SIG-M5 treated with dmso at 0.1 percent for 504 hours (cell line): Measurements from ENCODE around the gene ZNF205.

Experiments used
- DNase-seq: peaks from one replicate; lab custom pipeline; 2025; ENCODE audit not compliant: unreplicated experiment; lab: John Stamatoyannopoulos, UW

The ZNF205 gene

DNA sequence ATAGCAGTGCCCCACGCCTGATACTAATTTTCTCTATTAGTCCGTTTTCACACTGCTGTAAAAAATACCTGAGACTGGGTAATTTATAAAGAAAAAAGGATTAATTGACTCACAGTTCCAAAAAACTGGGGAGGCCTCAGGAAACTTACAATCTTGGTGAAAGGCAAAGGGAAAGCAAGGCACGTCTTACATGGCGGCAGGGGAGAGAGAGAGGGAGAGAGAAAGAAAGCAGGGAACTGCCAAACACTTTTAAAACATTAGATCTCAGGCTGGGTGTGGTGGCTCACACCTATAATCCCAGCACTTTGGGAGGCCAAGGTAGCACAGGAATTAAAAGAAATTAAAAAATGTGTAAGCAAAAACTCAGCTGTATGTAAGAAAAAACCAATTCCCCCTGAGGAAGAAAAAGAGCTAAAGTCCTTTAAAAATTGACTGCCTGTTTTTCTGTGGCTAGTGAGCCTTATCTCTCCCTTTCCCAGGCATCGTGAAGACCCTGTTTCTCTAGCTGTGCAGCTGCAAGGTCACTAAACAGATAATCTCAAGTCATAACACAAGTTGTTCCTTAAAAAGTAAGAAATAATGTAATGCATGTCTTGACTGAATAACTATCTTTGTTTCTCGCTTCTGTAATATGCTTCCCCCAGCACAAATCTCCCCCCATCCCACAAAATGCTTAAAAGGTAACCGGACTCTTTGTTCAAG, 27.3 kb upstream of the ZNF205 start:
- DNase-seq: no peak

DNA sequence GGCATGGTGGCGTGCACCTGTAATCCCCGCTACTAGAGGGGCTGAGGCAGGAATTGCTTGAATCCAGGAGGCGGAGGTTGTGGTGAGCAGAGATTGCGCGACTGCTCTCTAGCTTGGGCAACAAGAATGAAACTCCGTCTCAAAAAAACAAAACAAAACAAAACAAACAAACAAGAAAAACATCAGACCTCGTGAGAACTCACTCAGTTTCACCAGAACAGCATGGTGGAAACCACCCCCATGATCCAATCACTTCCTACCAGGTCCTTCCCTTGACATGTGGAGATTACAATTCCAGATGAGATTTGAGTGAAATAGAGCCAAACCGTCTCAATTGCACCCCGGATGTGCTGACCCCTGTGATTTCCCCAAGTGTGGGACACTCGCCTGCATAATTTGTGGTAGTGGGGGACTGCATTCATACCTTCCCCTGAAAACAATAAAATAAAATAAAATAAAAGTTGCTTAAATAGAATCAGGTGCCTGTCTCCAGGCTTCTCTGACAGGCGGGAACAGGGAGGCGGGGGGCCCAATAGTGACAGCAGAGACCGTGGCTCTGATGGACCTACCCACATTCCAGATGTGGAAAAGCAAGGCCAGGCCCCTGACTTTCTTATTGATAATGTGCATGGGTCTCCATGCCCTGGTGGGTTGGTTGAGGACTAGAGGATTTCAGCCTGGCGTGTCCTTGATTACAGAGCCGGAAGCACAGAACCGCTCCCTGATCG, 26.4 kb upstream of the ZNF205 start:
- DNase-seq: no peak

DNA sequence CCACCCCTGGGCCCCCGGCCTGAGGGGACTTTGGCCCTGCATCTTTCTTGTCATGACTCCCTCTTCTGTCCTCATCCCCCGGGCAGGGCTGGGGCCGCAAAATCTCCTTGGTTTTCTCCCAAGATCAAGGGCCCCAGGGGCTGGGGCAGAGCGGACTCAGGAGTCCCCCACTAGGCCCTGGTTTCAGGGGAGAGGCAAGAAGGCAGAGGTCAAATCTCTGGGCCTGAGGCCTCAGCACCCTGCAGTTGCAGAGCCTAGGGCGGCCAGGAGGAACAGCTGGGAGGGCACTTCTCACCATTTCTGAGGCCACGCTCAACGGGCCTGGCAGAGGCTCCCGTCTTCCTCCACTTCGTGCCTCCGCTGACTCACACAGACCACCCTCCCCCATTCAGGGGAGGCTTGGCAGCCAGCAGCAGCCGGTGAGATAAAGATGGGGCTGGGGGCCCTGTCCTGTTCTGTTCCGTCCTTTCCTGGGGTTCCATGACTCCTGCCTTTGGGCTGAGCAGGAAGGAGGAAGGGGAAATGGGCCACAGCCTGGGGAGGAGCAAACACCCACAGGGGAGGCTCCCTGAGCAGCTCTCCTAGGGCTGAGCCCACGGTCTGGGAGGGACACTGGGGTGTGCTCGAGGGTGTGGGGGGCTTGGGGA, 25.7 kb upstream of the ZNF205 start:
- DNase-seq: no peak

DNA sequence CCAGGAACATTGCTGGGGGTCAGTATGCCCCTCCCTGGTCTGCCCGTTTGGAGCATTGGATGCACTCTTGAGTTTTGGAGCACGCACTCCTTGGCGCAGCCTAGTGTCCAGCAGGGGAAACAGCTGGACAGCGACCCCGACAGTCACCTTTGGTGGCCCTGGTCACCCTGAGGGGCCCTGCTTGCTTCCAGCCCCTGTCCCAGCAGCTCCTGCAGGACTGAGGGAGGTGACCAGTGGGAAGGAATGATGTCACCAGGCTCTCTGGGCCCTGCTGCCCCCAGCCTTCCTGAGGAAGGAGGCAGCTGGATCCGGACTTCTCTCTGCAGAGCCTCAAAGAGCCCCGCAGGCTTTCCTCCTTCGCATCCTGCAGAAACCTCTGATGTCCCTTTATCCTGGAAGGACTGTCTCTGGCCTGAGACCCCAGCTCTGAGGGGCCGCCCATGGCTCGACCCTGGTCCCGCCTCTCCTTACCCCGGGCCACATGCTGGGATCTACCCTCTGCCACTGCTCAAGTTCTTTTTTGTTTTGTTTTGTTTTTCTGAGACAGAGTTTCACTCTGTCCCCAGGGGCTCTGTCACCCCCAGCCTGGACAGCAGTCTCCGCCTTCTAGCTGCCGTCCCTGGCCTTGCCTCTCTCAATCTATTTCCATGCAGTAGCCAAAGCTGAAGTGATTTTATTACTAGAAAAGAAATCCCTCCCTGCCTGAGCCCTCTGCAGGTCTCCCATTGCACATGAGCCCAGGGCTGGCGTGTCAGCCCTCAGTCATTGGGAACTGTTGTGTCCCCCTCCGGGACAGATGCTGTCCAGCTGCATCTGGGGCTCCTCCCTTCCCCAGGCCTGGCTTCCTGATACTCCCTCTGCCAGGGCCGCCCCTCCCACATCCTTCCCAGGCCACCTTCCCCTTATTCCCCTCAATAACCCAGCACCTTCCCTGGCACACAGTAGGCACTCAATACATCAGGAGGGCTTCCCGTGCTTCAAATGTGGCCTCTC, 24.8 kb upstream of the ZNF205 start:
- DNase-seq: no peak

DNA sequence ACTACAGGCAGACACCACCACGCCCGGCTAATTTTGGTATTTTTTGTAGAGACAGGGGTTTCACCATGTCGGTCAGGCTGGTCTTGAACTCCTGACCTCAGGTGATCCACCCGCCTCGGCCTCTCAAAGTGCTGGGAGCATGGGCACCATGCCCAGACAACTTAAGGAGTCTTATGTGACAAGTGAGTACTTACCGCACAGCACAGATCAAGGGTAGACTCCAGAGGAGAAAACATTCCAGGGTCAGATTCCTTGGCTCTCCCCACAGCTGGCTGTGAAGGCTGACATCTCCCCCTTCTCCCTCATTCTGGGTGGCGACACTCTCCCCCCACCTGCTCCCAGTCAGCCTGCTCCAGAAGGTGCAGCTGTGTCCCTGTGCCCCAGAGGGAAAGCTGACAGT, 23.9 kb upstream of the ZNF205 start:
- DNase-seq: no peak

DNA sequence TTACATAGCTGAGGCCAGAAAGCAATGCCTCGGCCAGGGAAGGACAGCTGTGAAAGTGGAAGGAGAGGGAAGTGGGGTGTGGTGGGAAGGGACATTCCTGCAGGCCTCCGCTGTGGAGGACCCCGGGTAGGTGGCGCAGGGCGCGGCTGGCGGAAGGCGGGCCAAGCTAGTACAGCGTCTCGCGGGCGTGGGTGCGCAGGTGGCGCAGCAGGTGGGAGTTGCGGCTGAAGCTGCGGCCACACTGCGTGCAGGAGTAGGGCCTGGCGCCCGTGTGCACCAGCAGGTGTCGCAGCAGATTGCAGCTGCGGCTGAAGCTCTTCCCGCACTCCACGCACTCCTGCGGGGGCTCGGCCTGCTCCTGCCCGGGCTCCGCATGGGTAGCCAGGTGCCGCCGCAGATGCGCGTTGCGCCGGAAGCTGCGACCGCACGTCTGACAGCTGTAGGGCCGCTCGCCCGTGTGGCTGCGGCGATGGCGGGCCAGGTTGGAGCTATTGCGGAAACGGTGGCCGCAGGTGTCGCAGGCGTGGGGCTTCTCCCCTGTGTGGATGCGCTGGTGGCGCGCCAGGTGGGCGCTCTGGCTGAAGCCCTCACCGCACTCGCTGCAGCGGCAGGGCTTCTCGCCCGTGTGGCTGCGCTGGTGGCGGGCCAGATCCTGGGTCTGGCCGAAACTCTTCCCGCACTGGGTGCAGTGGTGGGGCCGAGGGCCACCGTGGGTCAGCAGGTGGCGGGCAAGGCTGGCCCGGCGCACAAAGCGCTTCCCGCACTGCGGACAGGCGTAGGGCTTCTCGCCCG, 23.3 kb upstream of the ZNF205 start:
- DNase-seq: no peak

DNA sequence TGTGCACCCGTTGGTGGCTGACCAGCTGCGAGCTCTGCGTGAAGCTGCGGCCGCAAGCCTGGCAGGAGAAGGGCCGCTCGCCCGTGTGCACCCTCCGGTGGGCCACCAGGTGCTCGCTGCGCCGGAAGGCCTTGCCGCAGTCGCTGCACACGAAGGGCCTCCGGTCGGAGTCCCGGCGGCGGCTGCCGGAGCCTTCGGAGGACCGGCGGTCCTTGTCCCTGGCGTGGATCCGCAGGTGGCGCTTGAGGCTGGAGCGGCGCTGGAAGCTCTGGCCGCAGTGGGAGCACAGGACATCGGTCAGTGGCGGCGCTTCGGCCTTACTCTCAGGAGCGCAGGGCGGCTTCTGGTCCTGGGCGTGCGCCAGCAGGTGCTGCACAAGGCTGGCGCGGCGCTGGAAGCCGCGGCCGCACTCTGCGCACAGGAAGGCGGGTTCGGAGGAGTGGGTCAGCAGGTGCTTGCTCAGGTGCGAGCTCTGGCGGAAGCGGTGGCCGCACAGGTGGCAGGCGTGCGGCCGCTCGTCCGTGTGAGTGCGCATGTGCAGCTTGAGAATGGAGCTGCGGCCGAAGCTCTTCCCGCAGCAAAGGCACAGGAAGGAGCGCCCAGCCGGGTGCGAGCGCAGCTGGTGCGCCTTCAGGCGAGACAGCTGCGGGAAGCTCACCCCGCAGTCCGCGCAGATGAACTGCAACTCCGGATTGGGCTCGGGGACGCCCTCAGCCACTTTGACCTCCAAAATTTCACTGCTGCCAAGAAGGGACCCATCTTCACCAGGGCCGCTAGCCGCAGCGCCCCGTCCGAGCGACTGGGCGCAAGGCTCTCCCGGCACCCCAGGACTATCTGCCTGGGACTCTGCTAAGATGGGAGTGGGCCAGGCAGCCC, 22.4 kb upstream of the ZNF205 start:
- no peak for DNase-seq

DNA sequence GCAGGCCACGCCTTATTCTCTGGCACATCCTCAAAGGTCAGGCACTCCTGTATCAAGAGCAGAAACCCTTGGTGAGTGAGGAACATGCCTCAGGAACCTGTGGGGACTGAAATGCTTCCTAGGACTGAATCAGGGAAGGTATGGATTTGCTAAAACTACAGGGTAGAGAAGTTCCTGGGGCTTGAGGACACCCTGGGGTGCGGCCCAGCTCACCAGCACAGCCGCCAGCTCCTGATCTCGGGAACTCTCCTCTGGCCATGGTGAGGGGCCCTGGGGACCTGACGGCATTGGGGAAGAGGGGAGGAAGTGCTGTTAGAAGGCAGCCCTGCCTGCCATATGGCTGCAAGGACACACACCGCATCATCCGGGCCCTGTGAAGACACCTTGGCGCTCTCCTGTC, 20.8 kb upstream of the ZNF205 start:
- DNase-seq: no peak

DNA sequence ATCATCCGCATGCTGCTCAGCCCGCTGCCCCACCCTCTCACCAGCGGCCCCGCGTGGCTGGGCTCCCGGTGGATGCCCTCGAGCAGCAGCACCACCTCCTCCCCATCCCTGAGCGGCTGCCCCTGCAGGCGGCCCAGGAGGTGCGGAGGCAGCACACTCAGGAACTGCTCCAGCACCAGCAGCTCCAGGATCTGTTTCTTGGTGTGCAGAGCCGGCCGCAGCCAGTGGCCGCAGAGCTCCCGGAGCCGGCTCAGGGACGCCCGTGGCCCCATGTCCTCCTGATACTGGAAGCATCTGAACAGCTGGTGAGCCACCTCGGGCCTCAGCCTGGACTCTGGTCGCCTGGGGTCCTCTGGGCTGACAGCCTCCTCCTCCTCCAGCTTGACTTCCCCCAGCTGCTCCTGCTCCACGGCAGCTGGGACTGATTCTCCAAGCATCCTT, 19.9 kb upstream of the ZNF205 start:
- no peak for DNase-seq

DNA sequence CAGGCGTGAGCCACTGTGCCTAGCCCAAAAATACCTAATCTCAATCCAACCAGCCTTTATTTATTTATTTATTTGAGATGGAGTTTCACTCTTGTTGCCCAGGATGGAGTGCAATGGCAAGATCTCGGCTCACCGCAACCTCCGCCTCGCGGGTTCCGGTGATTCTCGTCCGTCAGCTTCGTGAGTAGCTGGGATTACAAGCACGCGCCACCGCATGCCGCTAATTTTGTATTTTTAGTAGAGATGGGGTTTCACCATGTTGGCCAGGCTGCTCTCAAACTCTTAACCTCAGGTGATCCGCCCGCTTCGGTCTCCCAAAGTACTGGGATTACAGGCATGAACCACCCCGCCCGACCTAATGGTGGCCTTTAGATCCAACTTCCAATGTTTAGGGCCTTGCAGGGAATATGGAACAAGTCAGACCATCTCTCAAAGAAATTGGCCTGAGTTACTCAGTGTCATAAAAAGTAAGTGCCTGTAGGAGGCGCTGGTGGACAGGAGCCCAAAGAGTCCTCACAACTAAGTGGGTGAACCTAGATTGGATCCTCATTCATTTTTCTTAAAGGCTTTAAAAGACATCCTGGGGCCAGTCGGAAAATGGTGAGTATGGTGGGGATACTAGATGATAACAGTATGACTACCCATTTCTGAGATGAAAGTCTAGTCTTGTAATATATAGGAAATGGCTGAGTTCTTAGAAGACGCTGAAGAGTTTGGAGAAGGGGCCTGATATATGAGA, 17.9 kb upstream of the ZNF205 start:
- DNase-seq: peak; percentile 47

DNA sequence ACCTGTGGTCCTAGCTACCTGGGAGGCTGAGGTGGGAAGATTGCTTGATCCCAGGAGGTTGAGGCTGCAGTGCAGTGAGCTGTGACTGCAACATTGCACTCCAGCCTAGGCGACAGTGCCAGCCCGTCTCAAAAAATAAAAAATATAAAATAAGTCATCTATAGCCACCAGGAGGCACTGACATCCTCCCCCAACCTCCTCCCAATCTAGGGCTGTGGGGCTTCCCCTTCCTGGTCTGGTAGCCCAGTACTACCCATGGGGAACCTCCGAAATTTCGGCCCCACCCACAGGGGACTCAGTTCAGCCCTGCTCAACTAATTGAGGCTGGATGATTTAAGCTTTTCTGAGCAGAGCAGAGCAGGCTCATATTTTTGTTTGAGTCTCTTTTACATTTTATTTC, 16.5 kb upstream of the ZNF205 start:
- peak; percentile 81 for DNase-seq

DNA sequence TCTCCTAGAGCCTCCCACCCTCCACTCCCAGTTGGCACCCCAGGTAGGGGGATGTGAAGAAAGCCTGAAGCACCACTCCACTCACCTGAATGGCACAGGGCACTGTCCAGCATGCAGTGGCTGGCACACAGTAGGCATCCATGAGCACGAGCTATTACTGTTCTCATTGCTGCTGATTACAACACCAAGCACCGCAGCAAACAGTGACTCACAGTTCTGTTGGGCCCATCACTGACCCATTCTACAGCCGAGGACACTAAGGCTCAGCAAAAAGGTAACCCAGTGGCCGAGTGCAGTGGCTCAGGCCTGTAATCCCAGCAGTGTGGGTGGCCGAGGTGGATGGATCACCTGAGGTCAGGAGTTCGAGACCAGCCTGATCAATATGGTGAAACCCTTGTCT, 16.0 kb upstream of the ZNF205 start:
- no peak for DNase-seq

DNA sequence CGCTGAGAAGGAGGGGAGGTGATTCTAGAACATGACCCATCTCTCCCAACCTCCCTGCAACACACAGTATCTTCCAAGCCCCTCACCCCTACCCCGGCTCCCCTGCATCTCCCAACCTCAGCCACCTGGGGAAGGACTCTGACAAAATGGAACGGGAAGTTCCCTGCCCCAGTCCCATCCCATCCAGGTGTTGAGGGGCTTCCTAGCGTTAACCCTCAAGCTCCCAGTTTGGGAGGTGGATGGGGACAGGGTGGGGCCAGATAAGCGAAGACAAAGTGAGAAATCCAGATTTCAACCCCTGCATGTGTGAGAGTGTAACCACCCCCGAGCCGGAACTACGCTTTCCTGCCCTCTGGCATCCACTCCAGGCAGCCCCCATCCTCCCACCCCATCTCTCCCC, 15.1 kb upstream of the ZNF205 start:
- no peak for DNase-seq

DNA sequence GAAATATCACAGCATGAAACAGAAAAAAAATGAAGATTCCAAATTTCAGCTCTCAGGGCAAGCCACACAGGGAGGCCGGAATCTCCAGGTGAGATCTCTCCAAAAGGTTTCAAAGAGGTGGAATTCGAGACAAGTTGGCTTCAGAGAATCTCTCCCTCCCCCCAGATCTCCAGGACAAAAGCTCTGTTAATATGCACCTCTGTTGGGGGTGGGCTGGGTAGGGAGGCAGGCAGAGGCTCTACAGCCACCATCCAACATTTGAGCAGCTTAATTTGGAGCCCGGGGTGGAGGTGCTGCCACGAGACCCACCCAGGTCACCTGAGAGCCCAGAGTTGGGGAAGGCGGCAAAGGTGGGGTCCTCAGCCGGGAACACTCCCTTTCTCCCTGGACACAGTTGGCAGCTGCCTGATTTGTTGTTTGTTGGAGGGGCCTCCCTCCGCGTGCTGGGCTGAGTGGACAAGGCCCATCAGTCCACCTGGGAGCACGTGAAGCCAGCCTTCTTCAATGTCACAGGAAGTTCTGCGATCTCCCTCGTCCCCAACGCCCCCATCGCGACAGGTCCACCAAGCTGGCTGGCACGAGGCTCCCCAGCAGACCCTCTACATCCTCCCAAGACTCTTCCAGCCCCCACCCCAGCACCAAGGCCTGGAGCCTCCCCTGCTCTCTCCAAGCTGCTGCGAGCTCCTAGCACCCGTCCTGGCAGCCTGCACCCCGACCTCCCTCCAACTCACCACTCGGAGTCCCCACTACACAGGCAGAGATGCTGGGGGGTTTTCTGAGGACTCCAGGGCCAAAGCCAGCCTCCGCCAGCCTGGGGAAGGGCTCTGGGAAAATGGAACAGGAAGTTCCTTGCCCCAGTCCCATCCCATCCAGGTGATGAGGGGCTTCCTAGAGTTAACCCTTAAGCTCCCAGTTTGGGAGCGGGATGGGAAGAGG, 13.7 kb upstream of the ZNF205 start, which contains the start of gene ZSCAN10:
Gene ZSCAN10 (minus strand): TSS at position 836 of the 936 bp plus-strand sequence. CDS start 6,357 bp downstream, outside the sequence.
- DNase-seq: no peak

DNA sequence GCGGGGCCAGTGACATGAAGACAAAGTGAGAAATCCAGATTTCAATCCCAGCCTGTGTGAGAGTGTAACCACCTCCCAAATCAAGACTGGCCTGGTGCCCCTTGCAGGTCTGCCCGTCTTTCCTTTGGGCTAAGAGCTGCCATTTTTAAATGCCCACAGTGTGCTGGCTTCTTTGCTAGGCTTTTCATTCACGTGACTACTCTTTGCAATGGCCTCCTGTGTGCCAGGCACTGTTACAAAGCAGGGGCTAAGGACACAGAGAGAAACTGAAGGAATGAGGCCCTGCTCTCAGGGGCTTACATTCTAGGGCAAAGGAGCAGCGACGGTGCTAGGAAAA, 13.0 kb upstream of the ZNF205 start:
- DNase-seq: no peak

DNA sequence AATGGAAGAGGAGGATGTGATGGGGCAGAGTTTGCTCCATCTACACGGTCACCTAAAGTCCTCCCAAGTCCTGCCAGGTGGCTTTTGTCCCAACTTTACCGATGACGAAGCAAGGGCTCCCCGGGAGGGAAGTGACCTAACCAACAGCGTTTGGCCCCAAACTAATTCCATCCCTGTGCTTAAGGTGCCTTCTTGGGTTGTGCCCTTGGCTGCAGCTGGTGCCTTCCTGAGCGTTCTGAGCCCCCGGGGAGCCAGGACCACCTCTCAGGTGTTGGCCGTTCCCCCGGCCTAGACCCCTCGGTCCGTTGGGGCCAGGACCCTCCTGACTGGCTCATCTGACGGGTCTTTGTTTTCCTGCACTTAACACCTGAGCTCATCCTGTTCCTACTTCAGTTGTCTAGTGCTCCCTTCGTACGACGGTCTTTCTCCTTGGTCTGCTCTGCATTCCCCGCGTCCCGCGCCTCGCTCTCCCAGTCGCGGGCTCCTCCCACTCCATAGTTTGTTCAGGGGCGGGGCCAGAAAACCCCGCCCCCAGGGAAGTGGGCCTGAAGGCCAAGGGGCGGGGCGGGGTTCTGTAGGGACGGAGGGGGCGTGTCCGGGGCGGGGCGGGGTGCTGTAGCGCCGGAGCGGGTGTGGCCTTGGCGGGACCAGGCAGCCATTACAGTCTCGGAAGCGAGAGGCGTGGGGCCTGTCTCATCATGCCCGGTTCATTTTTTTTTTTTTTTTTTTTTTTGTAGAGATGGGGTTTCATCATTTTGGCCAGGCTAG, 12.5 kb upstream of the ZNF205 start:
- DNase-seq: peak; percentile 85
